ENCODE measurements around the gene CLIC2.

GRCh38 chrX:155247497-155247896 lies 86.9 kb downstream of the CLIC2 start:
- TF ChIP-seq CTCF (conservative IDR thresholded peaks at IDR 0.05; ENCODE audit: low read length) = no peak
- TF ChIP-seq EZH2phosphoT487 (IDR thresholded peaks at IDR 0.05; ENCODE audit: borderline replicate concordance, low read depth, low read length) = no peak
